SW 1271 (cell line): ENCODE data around the gene CECR2.

ENCODE experiments used
- DNase-seq, 2 experiments: peaks; one replicate each; lab custom pipeline; 2025; lab: John Stamatoyannopoulos, UW

CECR2 gene

GRCh38 chr22:17369439-17370025, at the start of gene CECR2:
CECR2 (plus strand) TSS chr22:17369460; CDS start chr22:17369784, 324 bp downstream.
- no peak for DNase-seq

GRCh38 chr22:17319546-17319945, 49.7 kb upstream of the CECR2 start:
- DNase-seq, result no peak

- no peak for DNase-seq
These were observed 46.7 kb upstream of the CECR2 start for GRCh38 chr22:17322511-17322910.

GRCh38 chr22:17331690-17332089, 37.6 kb upstream of the CECR2 start:
- no peak for DNase-seq

- DNase-seq, result no peak
These were observed 37.0 kb upstream of the CECR2 start for GRCh38 chr22:17332109-17332800.

- DNase-seq, result no peak
These were observed 35.2 kb upstream of the CECR2 start for GRCh38 chr22:17334059-17334458.

- DNase-seq, result no peak
These were observed 34.3 kb upstream of the CECR2 start for GRCh38 chr22:17334983-17335382.

GRCh38 chr22:17336061-17336460, 33.2 kb upstream of the CECR2 start:
- no peak for DNase-seq

- no peak for DNase-seq
These were observed 31.6 kb upstream of the CECR2 start for GRCh38 chr22:17337639-17338038.

- DNase-seq, result no peak
These were observed 30.1 kb upstream of the CECR2 start for GRCh38 chr22:17339095-17339693.

GRCh38 chr22:17342361-17342760, 26.9 kb upstream of the CECR2 start:
- no peak for DNase-seq

GRCh38 chr22:17343766-17344165, 25.5 kb upstream of the CECR2 start:
- DNase-seq, result no peak

- no peak for DNase-seq
These were observed 22.7 kb upstream of the CECR2 start for GRCh38 chr22:17346578-17346977.

GRCh38 chr22:17347724-17348123, 21.5 kb upstream of the CECR2 start:
- DNase-seq, result no peak

GRCh38 chr22:17348464-17349103, 20.7 kb upstream of the CECR2 start:
- DNase-seq, result no peak

GRCh38 chr22:17349172-17349571, 20.1 kb upstream of the CECR2 start:
- DNase-seq, result no peak

- DNase-seq, result no peak
These were observed 19.0 kb upstream of the CECR2 start for GRCh38 chr22:17350292-17350691.

GRCh38 chr22:17352798-17353197, 16.5 kb upstream of the CECR2 start:
- no peak for DNase-seq

GRCh38 chr22:17357688-17358087, 11.6 kb upstream of the CECR2 start:
- no peak for DNase-seq

GRCh38 chr22:17358415-17358814, 10.8 kb upstream of the CECR2 start:
- no peak for DNase-seq

- DNase-seq, result no peak
These were observed 9.8 kb upstream of the CECR2 start for GRCh38 chr22:17359501-17359900.

- DNase-seq, result no peak
These were observed 2.9 kb upstream of the CECR2 start for GRCh38 chr22:17366329-17366728.

GRCh38 chr22:17366830-17367229, 2.4 kb upstream of the CECR2 start:
- DNase-seq, result no peak
